Nephron progenitor cell (in vitro differentiated cells): ENCODE results near the gene DGCR8.

Experiments used
- DNase-seq: peaks from one replicate; pipeline ENCODE4 v3.0.0; 2021
- H3K27ac Mint-ChIP-seq: 2 replicates; pipeline ENCODE4 v1.8.0; 2021; ENCODE audit warnings: mild to moderate bottlenecking, moderate library complexity, mixed read lengths
- H3K27me3 Mint-ChIP-seq: 2 replicates; pipeline ENCODE4 v1.8.0; 2021; ENCODE audit warnings: mild to moderate bottlenecking, low read depth, mixed read lengths; ENCODE audit not compliant: poor library complexity
- H3K36me3 Mint-ChIP-seq: 2 replicates; pipeline ENCODE4 v1.8.0; 2021; ENCODE audit warnings: low read depth, mixed read lengths
- H3K4me1 Mint-ChIP-seq: 2 replicates; pipeline ENCODE4 v1.8.0; 2021; ENCODE audit warnings: mixed read lengths
- H3K4me3 Mint-ChIP-seq: 2 replicates; pipeline ENCODE4 v1.8.0; 2021; ENCODE audit warnings: mild to moderate bottlenecking, moderate library complexity, mixed read lengths
- H3K9me3 Mint-ChIP-seq: 2 replicates; pipeline ENCODE4 v1.8.0; 2021; ENCODE audit warnings: mild to moderate bottlenecking, moderate library complexity, mixed read lengths
- CTCF ChIP-seq: fragments of 200-600 bp; sonication (generic); IDR thresholded peaks from 2 replicates; pipeline ENCODE4 v1.5.0; 2021; ENCODE audit warnings: antibody characterized with exemption

Gene DGCR8

GRCh38 chr22:20140521-20140964 lies 60.5 kb downstream of the DGCR8 start:
- no peak for TF ChIP-seq CTCF
- Mint-ChIP-seq H3K27me3 (no peaks in the 10 kb centered on the region), H3K4me1 (no peaks in the 10 kb centered on the region), H3K27ac (no peak overlapping the region), H3K36me3 (no peaks in the 10 kb centered on the region), H3K9me3 (no peaks in the 10 kb centered on the region), H3K4me3 (no peak overlapping the region)
- DNase-seq = no peak

GRCh38 chr22:20141186-20142077 lies 61.4 kb downstream of the DGCR8 start:
- H3K9me3 Mint-ChIP-seq = no peaks in the 10 kb centered on the region
- no peaks in the 10 kb centered on the region for H3K36me3 Mint-ChIP-seq
- TF ChIP-seq CTCF = no peak
- peaks cover 2% of the 10 kb centered on the region for H3K4me1 Mint-ChIP-seq
- H3K27me3 Mint-ChIP-seq = no peaks in the 10 kb centered on the region
- DNase-seq = no peak
- H3K4me3 Mint-ChIP-seq = no peak overlapping the region
- no peak overlapping the region for H3K27ac Mint-ChIP-seq

- no peak for TF ChIP-seq CTCF
- DNase-seq = no peak
- Mint-ChIP-seq H3K9me3 (no peaks in the 10 kb centered on the region), H3K27ac (no peak overlapping the region), H3K36me3 (no peaks in the 10 kb centered on the region), H3K4me3 (no peak overlapping the region), H3K4me1 (peaks cover 5% of the 10 kb centered on the region), H3K27me3 (no peaks in the 10 kb centered on the region)
Observed at GRCh38 chr22:20142711-20143621, 62.9 kb downstream of the DGCR8 start.

GRCh38 chr22:20143883-20144665 lies 64.0 kb downstream of the DGCR8 start:
- no peaks in the 10 kb centered on the region for H3K36me3 Mint-ChIP-seq
- no peak for TF ChIP-seq CTCF

GRCh38 chr22:20145206-20145831 lies 65.3 kb downstream of the DGCR8 start:
- Mint-ChIP-seq H3K36me3 (no peaks in the 10 kb centered on the region), H3K27me3 (no peaks in the 10 kb centered on the region), H3K4me1 (peaks cover 5% of the 10 kb centered on the region), H3K9me3 (no peaks in the 10 kb centered on the region), H3K27ac (no peak overlapping the region), H3K4me3 (no peak overlapping the region)
- no peak for TF ChIP-seq CTCF
- DNase-seq = no peak

More at GRCh38 chr22:20143883-20144665, 64.0 kb downstream of the DGCR8 start:
- peaks cover 5% of the 10 kb centered on the region for H3K4me1 Mint-ChIP-seq
- no peaks in the 10 kb centered on the region for H3K9me3 Mint-ChIP-seq
- H3K4me3 Mint-ChIP-seq = no peak overlapping the region
- H3K27me3 Mint-ChIP-seq = no peaks in the 10 kb centered on the region
- no peak for DNase-seq
- no peak overlapping the region for H3K27ac Mint-ChIP-seq
